Lower leg skin (tissue), 3 donors: ENCODE measurements around the gene RNF113B.

ENCODE experiments used
- CTCF ChIP-seq, 3 donors: fragments of 450-650 bp; IDR thresholded peaks; one replicate each; pipeline ENCODE4 v1.5.1; 2016; ENCODE audit warnings: antibody characterized with exemption in 3 of 3, mild to moderate bottlenecking in 3 of 3, moderate library complexity in 2 of 3
- POLR2A ChIP-seq, 2 donors: fragments of 450-650 bp; IDR thresholded peaks; one replicate each; pipeline ENCODE4 v1.6.1; 2016 to 2017; ENCODE audit warnings: antibody characterized with exemption in 2 of 2, mild to moderate bottlenecking in 1 of 2, moderate library complexity in 1 of 2

- TF ChIP-seq CTCF (IDR thresholded peaks at IDR 0.05) (no peak), POLR2A (IDR thresholded peaks at IDR 0.05) (no peak)
These were observed 35.7 kb upstream of the RNF113B start for GRCh38 chr13:98212763-98213162.
